ENCODE results near the gene DEPP1. TPM values are rescaled to one million over a fixed set of nuclear protein-coding genes. Genes with fewer than 3 reads are reported as not detected.

The DEPP1 gene
- total RNA-seq, 1 experiment from 2014 or later, result 2.8 TPM

DNA sequence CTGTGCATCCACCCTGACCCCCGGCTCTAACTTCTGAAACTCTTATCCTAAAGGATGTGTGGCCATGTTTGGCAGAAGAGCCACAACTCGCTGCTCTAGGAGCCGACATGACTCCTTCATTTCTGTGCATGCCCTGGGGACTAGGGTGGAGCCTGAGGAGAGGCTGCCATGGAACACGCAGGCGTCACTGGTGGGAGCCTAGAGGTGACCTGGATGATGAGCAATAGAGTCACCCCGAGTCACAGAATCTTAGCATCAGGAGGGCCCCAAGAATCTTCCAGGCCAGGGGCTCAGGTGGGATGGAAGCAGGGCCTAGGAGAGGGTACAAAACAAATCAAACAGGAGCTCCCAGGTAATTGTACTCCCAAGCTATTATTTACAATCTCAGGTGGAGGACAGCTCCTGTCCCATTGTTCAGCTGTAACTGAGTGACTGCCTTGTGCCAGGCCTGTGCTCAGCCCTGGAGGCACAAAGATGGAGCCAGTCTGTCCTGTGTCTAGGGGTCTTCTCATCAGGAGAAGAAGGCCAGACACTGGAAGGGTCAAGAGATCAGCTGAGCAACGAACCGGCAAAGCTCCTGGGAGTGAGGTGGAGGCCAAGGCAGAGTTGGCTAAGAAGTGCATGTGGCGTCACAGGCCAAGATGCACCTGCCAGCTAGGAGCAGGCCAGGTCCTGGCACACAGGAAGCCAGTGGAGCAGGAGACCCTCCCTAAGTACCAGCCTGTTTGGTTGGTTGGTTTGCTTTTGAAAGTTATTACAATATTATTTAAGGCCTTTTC lies 16.3 kb upstream of the DEPP1 start:
- in situ Hi-C loops (cut with HindIII; ENCODE audit: low pct_unique_long_range_greater_than_20kb, low sequenced_read_pairs), result no loop called here
- no peak for DNase-seq (ENCODE audit: low read depth)

DNA sequence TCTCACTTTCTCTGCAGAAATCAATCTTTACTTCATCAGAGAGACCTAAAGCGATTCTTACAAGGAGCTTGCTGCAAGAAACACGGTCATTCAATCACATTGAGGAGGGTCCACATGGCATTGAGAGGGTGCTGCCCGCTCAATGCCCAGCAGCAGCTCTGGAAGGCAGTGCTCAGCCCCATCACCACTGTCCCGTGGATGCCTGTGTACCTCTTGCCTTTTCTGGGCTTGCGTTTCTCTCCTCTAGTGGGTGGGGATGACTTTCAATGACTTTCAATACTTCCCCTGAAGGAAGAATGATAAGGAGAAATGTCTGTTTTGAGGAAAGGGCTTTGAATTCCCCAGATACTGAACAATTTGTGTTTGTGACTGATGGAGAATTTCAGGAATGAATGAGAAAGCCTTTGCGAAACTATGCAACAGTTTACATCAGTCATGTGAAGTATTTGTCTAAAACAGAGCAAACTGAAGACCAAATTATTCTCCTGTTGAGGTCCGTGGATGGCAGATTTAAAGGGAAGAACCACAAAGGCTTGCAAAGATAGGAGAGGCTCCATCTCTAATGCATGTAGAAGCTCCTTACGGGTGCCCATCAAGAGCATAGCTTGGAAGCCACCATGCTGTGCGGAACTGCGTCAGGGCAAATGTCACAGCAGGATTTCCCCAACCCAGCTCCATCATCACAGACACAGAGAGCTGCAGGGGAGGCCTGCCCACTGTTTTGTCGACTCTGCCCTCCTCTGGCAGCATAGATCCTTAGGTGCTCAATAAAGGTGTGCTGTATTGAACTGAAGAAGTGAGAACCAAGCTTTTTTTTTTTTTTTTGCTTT lies 15.5 kb upstream of the DEPP1 start:
- in situ Hi-C loops (cut with HindIII; ENCODE audit: low pct_unique_long_range_greater_than_20kb, low sequenced_read_pairs), result no loop called here
- DNase-seq (ENCODE audit: low read depth), result no peak

DNA sequence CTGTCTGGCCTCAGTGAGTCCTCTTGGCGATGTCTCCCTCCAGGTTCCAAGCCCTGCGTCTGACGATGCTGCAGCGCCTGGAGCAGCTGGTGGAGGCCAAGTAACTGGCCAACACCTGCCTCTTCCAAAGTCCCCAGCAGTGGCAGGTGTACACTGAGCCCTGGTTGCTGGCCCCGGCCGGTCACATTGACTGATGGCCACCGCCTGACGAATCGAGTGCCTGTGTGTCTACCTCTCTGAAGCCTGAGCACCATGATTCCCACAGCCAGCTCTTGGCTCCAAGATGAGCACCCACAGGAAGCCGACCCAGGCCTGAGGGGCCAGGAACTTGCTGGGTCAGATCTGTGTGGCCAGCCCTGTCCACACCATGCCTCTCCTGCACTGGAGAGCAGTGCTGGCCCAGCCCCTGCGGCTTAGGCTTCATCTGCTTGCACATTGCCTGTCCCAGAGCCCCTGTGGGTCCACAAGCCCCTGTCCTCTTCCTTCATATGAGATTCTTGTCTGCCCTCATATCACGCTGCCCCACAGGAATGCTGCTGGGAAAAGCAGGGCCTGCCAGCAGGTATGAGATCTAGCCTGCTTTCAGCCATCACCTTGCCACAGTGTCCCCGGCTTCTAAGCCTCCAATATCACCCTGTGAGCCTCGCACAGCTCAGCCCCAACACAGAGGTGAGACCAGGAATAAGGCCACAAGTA lies 14.8 kb upstream of the DEPP1 start:
- DNase-seq (ENCODE audit: low read depth), result no peak
- in situ Hi-C loops (cut with HindIII; ENCODE audit: low pct_unique_long_range_greater_than_20kb, low sequenced_read_pairs), result no loop called here

GRCh38 chr10:44992732-44993225 lies 14.2 kb upstream of the DEPP1 start:
- in situ Hi-C loops (cut with HindIII; ENCODE audit: low pct_unique_long_range_greater_than_20kb, low sequenced_read_pairs), result no loop called here
- DNase-seq (ENCODE audit: low read depth), result no peak

GRCh38 chr10:44992070-44992731 lies 13.6 kb upstream of the DEPP1 start:
- in situ Hi-C loops (cut with HindIII; ENCODE audit: low pct_unique_long_range_greater_than_20kb, low sequenced_read_pairs), result no loop called here
- DNase-seq (ENCODE audit: low read depth), result no peak

DNA sequence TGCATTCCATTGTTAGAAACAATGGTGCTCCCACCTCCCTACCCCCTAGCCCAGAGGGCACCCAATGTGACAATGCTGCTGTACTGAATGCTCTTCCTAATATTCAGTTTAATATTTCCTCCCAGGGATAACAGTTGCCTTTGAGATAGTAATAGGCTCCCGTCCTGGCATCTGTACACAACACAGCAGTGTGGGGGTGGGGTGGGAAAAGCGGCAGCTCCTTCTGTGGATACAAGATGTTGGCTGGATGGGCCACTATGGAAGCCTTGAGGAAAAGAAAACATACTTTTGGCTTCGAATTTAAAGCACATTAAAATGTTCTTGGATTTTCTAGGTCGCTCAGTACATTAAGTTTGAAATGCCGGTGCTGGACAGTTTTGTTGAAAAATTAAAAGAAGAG lies 13.0 kb upstream of the DEPP1 start:
- in situ Hi-C loops (cut with HindIII; ENCODE audit: low pct_unique_long_range_greater_than_20kb, low sequenced_read_pairs), result no loop called here
- no peak for DNase-seq (ENCODE audit: low read depth)

DNA sequence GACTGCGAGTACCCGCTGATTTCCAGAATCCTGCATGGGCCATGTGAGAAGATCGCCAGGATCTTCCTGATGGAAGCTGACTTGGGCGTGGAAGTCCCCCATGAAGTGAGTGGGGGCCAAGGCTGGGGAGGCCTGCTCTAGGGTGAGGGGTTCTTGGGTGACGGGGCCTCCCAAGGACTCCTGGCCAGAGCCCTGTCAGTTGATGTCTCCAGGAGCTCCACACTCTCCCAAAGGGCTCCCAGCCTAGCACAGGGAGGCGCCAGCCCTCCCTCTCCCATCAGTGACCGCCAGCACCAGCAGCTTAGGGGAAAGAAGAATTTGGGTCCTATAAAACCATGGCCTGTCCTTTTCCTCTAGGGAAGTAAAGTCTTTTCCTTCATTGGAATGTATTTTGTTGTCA lies 12.4 kb upstream of the DEPP1 start:
- in situ Hi-C loops (cut with HindIII; ENCODE audit: low pct_unique_long_range_greater_than_20kb, low sequenced_read_pairs), result no loop called here
- no peak for DNase-seq (ENCODE audit: low read depth)

- in situ Hi-C loops (cut with HindIII; ENCODE audit: low pct_unique_long_range_greater_than_20kb, low sequenced_read_pairs), result no loop called here
- DNase-seq (ENCODE audit: low read depth), result no peak
Measured at GRCh38 chr10:44990302-44990655, 11.7 kb upstream of the DEPP1 start.

GRCh38 chr10:44989597-44990301 lies 11.1 kb upstream of the DEPP1 start:
- in situ Hi-C loops (cut with HindIII; ENCODE audit: low pct_unique_long_range_greater_than_20kb, low sequenced_read_pairs), result no loop called here

GRCh38 chr10:44988957-44989585 lies 10.5 kb upstream of the DEPP1 start:
- DNase-seq (ENCODE audit: low read depth), result no peak
- in situ Hi-C loops (cut with HindIII; ENCODE audit: low pct_unique_long_range_greater_than_20kb, low sequenced_read_pairs), result no loop called here

More at GRCh38 chr10:44989597-44990301, 11.1 kb upstream of the DEPP1 start:
- no peak for DNase-seq (ENCODE audit: low read depth)

DNA sequence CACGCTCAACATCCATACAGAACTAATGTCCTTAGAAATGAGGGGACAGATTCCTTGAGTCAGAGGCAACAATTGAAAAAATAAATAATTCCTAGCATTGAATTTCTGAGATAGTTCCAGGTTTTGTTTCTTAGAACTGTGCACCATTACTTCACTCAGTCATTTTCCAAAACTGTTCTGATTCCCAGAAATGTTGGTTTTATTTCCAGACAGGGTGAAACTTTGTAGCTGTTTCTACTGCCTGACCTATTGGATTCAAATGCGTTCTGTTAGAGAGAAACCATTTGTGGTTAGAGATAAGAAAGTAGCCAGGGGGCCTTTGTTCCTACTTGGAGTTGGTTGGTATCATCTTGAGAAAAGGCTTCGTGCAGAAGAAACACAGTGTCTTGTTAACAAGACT lies 8.1 kb upstream of the DEPP1 start:
- in situ Hi-C loops (cut with HindIII; ENCODE audit: low pct_unique_long_range_greater_than_20kb, low sequenced_read_pairs), result no loop called here

DNA sequence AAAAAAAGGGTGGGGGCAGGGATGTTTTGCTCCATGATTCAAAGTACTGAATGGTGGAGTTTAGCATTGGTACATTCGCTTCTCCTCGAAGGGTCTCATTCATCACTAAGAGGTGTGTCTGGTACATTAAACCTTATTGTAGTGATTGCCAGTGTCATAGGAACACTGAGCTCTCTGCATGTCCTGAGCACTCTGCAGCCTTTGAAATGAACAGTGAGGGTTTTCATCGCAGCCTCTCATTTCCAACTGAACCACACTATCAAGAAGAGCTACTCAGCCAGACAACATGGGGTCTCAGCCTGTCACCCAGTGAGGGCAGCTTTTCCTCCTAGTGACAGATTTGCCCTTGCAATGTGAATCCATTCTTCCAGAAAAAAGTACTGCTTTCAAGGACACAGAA lies 7.6 kb upstream of the DEPP1 start:
- in situ Hi-C loops (cut with HindIII; ENCODE audit: low pct_unique_long_range_greater_than_20kb, low sequenced_read_pairs), result no loop called here
- no peak for DNase-seq (ENCODE audit: low read depth)

More for the DNA sequence above, 8.1 kb upstream of the DEPP1 start:
- DNase-seq (ENCODE audit: low read depth), result no peak

DNA sequence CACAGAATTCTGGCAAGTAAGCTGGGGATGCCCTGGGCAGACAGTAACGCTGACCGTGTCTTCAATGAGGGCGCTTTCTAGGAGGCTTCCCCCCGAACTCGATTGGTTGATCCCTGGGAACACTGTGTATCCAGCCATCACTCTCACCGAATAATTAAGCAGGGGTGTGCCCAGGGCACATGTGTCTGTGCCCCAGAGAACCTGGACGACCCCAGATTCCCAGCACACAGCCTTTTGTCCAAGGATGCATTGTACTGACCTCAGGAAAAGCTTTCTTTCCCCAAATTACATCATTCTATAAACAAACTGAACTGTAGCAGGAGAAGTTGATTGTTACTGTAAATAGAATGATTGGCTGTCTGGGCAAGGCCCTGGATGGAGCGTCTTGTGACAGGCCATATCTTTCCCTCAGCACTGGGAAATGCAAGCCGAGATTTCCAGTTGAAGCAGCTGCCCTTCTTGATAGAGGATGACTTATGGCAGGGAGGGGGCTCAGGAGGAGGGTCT lies 6.6 kb upstream of the DEPP1 start:
- DNase-seq (ENCODE audit: low read depth), result no peak
- in situ Hi-C loops (cut with HindIII; ENCODE audit: low pct_unique_long_range_greater_than_20kb, low sequenced_read_pairs), result no loop called here

GRCh38 chr10:44984671-44985101 lies 6.1 kb upstream of the DEPP1 start:
- in situ Hi-C loops (cut with HindIII; ENCODE audit: low pct_unique_long_range_greater_than_20kb, low sequenced_read_pairs), result no loop called here
- DNase-seq (ENCODE audit: low read depth), result no peak

DNA sequence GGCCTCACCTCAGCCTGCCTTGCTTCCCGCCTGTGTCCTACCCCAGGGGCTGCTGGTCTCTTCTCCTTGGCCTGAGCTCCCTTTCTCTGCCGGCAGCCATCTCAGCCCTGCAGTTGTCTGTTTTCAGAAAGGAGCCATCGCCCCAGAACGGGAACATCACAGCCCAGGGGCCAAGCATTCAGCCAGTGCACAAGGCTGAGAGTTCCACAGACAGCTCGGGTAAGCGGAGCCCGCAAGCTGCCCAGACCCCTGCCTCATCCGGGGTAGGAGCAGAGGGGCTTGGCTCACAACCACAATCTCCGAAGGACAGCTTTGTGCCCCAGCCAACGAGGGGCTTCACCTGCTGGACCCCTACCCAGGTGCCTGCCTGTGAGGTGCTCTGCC lies 5.3 kb upstream of the DEPP1 start:
- no peak for DNase-seq (ENCODE audit: low read depth)
- in situ Hi-C loops (cut with HindIII; ENCODE audit: low pct_unique_long_range_greater_than_20kb, low sequenced_read_pairs), result no loop called here

GRCh38 chr10:44983066-44983894 lies 4.7 kb upstream of the DEPP1 start:
- no peak for DNase-seq (ENCODE audit: low read depth)
- in situ Hi-C loops (cut with HindIII; ENCODE audit: low pct_unique_long_range_greater_than_20kb, low sequenced_read_pairs), result no loop called here

Measured in Caki2 (cell line).